HT1080 (cell line): ENCODE measurements around the gene SMIM32. TPM values are rescaled to one million over a fixed set of nuclear protein-coding genes. Genes with fewer than 3 reads are reported as not detected.

Experiments used
- DNase-seq: peaks from one replicate; pipeline ENCODE4 v3.0.0-alpha.2; 2015; ENCODE audit warnings: low read depth
- total RNA-seq: library from RNA; depleted of rRNA; stranded (reverse); fragments of >200 nt; shearing (Covaris generic); gene quantifications from 2 replicates; pipeline ENCODE4 v1.2.3, GENCODE V29; 2014

SMIM32 gene
- total RNA-seq, 1 experiment from 2014 or later, result not detected

DNA sequence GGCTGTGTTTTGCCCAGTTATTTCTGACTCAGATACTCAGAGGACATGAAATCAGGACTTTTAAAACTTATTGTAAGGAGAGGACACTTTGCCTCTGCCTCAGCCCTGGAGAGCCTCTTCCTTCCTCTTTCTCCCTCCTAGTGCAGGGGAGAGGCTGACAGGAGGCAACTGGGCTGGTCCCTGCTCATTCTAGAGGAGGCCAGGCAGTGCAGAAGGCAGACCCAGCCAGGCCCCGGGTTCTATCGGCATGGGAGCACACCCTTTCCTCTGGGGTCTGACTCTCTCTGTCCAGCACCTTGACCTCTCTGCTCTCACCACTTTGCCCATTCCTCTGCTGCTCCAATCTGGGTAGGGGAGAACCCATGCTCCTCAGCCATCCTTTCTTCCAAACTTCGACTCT lies 16.0 kb upstream of the SMIM32 start:
- DNase-seq, result no peak

DNA sequence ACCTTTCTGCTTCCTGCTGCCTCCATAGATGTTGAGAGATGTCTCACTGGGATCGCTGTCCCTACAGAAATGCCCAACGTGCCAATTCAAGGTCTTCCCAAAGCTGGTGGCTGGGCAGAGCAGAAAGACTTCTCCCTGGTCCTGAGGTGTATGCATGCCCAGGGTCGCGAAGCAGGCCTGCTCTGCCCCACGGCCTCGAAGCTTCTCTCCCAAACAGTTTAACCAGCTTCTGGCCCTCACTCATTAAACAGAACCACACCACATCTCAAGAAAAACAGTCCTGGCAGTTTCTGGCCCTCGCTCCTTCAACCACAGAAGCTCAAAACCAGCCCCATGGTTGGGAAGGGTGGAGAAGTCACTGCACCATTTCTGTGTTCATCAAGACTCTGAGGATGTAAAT lies 14.7 kb upstream of the SMIM32 start:
- no peak for DNase-seq

DNA sequence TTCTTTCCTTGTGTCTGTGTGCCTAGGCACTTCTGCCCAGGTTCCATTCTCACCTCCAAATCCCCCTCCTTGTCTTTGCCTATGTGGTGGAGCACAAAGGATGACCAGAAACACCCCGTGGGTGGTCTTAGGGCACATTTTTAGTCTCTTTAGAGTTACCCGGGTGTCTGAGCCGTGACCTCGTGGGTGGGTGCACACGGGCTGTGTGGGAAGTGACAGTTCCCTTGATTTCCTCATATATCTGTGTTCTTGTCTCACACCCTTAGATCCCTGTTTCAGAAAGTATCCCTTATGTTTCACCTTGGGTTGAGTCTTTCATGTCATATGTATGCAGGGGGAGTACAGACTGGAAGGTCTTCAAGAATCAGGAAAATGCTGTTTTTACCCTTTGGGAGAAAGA lies 13.4 kb upstream of the SMIM32 start:
- DNase-seq, result no peak

DNA sequence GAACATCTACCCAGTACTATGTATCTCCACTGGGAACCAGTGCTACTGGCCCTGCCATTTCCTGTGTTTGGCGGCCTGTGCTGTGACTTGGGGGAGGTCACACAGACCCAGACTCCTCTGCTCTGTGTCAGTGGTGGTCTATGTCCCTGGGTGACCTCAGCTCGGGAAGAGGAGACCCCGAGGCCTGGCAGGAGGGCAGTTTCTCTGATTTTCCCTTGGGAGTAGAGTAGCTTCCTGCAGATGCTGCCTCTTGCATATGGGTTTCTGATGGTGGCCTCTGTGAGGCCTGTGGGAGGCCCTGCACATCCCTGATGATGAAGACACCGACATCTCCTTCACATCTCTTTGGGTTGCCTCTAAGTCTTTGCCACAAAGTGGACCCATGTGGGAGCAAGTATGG lies 13.0 kb upstream of the SMIM32 start:
- DNase-seq, result no peak

DNA sequence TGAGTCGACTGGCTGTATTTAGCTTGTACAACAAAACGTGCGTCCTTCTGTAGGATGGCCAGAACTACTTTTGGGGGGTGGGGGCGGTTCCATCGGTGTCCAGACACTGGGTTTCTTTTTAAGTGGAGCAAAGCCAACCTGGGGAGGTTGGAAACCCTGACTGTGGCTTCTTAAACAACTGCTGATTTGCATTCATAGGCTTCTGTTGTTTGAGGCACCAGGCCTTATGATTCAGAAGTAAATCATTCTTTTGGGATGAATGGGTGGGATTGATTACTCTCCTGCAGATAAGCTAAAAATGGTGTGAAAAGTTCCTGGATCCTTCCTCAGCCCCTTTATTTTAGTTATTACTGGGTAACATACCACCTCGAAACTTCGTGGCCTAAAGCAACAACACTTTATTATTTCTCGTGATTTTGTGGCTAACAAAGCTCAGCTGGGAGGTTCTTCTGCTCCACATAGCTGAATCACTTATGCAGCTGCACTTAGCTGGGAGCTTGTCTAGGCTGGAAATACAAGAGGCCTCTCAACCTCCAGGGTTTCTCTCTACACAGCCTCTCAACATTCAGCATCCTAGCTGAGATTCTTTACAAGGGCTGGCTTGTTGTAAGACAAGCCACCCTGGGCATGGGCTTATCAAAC lies 12.2 kb upstream of the SMIM32 start:
- no peak for DNase-seq

DNA sequence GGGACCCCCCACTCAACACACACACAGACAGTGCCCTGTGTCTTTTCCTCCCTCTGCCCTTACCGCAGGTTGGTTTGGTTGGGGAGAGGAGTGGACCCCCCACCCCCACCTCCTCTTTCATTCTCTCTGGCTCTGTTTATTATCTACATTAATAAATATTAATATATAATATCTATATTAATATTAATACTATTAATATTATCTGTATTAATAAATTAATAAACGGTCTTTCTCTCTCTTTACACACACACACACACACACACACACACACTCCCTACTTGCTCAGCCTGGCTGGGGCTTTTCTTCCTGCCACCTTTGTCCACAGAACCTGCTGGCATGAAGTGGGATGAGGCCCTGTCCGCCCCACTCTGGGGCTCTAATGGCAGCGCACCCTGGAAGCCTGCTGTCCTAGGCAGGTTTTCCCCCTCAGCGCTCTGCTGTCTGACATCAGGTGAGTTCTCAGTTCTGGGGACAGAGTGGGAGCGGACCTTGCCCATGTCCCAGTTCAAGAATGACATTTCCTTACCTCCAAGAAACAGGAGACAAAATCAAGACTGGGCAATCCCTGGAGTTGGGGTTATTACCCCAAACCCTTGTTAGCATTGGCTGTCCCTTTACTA lies 10.5 kb upstream of the SMIM32 start:
- DNase-seq, result no peak

DNA sequence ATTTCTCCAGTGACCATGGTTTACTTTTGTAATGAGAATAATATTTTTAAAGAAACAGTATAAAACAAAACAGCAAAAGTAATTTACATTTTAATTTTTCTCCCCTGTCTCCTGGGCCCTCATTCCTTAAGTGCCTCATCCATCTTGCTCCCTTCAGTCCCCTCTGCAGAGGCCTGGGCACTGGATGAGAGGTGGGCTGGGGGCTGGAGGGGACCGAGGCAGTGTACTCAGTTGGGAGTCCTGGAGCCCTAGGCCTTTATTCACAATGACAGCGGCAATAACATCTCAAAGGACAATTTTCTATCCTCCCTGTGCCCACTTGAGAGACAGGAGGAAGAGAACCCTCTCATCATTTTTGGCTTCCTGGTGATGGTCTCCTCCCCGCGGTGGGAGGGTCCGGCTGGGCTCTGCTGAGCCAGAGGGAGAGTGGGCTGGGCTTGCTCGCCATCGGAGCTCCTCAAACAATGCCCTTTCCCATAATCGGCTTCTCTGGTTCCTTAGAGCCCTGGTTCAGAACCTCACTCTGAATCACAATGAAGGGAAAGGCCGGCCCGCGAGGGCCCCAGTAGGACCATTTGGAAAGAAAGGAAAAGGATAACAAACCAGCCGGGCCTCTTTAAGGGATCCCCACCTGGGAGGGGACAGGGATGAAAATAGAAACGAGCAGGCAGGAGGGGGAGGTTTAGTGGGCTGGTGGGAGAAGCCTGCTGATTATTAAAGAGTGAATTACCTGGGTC lies 9.7 kb upstream of the SMIM32 start:
- DNase-seq, result no peak

DNA sequence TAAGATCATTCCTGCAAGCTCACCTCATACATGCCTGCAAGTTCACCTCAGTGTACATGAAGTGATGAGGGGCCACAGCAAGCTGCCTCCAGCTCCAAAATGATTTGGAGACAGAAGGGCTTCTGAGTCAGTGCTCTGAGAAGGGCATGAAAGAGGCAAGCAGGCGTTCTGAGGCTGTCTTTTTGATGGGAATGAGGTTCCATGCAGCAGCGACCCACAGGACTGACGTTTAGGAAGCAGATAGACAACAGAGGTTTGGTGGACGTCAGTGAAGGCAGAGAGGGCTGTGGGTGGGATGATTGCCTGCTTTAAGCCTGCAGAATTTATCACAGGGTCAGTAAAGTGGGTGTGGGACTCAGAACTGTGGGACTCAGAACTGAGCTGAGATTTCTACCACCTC lies 8.9 kb upstream of the SMIM32 start:
- DNase-seq, result no peak

DNA sequence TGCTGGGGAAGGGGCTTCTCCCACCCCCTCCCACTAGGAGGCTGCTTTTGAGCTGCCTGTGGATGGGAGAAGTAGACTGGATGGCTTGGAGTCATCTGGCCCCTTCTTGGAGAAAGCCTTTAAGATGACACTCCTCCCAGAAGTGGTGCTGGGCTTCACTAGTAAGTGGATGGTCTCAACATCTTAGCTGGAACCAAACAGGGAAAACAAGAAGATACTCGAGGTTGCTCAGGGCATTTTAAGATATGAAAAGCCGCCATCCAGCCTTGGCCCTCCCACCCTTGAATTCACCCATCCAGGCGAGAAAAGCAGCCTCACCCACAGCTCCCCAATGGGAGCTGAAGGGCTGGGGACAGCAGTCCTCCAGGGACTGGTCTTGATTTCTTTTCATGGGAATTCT lies 7.8 kb upstream of the SMIM32 start:
- no peak for DNase-seq

DNA sequence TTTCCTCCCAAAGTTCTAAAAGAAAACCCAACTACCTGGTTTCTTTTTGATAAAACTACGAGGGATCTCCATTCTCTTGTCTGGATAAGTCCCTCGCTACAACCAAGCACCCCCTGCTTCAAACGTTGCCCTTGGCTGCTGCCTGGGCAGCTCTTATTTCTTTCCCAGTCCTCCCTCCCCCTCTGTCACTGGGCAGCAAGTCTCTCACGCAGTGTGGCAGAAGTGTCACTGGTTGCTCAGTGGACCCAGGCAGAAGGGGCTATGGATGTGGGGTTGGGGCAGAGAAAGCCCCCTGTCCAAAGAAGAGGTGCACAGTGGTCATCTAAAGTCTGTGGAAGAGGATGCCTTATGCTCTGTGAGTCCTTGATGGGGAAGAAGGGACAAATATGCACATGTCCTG lies 7.2 kb upstream of the SMIM32 start:
- no peak for DNase-seq

DNA sequence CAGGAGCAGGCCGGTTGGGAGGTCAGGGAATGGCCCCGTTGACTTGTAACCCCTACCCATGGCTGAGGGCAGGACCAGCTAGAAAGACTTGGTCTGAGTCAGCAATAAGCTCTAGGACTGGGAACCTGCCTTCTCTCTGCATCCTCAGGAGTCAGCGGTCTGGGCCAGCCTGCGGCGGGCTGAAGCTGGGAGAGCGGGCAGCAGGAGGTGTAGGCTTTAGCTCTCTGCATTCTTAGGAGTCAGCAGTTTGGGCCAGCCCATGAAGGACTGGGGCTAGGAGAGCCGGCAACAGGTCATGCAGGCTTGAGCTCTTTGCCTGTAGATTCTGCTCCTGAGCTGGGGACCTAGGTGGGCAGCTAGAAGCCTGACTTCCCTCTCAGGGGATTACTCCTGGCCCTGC lies 6.4 kb upstream of the SMIM32 start:
- no peak for DNase-seq

DNA sequence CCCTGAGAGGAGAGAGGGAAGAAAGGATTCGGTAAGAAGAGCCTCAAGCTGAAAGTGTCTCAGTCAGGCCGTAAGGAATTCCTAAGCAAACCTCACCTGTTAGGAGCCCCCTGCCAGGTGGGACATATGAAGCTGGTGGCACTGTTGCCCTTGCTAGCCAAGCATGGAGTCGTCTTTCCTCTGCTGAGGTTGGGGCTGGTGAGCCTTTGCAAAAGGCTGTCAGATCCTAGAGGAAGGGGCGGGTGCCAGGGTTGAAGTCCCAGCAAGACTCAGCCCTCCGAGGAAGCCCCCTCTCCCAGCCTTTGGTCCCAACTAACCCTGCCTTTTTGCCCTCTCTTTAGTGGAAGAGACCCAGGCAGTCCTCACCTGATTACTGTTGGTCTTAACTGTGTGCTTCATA lies 5.5 kb upstream of the SMIM32 start:
- DNase-seq, result no peak

DNA sequence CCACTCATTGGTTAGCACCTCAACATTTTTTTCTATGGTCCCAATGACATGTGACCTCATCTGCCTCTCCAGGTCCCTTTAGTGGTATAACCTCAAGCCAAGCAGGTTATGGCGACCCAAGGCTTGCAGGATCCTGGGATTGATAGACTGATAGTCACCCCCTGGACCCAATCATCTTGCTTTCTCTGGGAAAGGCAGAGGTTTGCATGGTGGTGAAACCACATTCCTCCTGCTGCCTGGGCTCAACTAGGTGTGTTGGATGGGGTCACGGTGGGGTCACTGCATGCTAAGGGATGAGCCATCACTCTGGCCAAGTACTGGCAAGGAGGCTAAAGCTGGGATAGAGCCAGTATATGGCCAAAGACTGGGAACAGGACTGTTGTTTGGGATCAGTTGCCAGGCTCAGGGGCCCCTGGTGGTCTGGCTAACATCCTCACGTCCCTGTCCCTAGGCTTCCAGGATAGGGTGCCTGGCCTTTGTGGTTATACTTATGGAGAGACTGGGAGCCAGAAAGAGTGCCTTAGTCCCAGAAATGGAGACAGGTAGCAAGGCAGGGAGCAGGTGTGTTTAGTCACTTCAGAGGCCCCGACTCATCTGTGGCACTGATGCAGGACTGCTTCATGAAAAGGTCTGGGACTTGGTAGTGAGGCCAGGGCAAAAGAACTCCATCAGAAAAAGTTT lies 4.6 kb upstream of the SMIM32 start:
- no peak for DNase-seq

DNA sequence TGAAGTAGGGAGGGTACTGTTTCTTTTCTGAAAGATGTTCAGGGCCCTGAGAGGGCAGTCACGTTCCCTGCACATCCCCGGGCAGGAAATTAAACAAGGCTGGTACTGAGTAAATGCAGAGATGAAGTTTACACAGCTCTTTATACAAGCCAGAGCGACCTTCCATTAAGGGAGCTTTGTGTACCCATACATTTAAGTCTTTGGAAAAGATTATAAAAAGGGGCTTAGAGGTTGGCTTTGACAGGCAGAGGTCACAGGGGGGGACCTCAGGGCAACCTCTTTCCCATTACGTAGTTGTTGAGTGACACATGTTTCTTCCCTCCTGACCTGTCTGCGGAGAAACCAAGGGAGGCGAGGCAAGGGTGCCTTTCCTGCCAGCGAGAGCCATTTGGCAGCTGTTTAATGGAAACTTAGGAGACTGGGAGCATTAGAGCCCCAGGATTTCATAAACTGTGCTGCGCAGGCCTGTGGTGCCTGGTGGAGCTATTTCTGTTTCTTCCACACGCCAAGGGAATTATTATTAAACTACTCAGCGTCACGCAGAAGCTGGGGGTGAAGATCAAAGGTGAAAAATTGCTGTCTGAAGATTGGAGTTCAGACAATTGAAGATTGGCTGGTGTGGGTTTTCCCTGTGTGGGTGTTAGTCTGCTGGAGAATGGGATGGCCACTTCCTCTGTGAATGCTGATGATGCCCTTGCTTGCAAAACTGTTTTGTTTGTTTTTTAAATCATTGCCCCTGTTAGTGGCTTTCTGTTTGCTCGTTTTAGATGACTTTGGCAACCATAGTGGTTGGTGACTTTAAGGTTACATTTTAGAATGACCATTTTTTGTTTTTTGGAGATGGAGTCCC lies 3.2 kb upstream of the SMIM32 start:
- no peak for DNase-seq

DNA sequence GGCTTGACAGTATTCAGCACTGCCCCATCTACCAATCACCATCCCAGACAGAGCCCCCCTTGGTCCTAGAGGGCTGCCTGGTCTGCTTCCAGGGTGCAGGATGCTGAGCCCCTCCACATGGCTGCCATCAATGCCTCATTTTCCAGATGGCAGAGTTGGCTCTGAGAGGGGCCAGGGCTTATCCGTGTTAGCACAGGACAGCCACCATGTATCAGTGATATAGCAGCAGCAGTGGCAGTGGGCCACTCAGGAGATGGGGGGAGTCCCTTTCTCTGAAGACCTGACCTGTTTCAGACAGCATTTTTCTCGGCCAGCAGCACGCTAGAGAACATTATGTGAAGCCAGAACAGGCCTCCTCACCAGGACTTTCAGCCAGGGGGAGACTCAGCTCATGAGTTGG lies 1.6 kb upstream of the SMIM32 start:
- no peak for DNase-seq

DNA sequence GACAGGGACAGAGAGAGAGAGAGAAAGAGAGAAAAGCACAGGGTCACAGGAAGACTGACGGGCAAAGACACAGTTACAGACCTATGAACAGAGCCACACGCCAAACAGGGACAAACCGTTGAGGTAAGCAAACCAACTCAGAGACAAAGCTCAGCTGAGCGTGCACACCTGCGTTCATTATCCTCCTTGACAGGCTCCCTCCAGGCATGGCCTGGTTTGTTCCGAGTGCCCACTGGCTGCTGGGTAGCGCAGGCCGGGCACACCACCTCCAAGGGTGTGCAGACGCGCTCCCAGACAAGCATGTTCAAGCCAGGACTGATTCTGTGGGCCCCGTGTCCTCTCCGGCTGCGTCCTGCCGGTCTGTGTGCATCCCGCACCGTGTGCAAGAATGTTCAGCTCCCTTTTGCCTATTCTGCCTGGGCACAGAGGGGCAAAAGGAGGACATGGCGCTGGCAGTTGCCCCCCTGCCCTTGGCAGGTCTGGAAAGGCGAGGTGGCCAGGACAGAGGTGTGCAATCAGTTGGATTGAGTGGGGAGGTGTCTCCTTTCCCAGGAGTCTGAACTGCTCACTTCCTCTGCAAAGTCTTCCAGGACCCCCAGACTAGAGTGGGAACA lies 467 bp upstream of the SMIM32 start:
- DNase-seq, result no peak

DNA sequence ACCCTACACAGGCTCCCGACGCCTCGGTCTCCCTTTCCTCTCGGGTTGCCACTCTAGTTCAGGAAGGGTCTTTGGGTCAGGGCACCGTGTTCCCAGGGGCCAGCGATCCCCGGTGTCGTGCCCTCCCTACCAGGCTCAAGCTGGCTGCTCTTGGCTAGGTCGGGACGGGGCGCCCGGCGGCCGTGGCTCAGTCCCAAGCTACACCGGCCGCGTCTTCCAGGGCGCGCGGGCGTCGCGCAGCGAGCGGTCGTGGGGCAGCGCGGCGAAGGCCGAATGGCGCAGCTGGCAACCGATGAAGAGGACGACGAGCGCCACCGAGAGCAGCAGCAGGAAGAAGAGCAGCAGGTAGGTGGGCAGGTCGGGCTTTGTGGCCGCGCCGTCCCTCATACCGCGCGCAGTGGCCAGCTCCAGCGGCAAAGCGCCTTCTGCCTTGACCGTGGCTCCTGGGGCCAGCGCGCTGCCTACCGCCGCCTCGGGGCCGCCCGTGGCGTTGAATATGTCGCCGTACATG lies 892 bp downstream of the SMIM32 start:
- DNase-seq, result no peak

DNA sequence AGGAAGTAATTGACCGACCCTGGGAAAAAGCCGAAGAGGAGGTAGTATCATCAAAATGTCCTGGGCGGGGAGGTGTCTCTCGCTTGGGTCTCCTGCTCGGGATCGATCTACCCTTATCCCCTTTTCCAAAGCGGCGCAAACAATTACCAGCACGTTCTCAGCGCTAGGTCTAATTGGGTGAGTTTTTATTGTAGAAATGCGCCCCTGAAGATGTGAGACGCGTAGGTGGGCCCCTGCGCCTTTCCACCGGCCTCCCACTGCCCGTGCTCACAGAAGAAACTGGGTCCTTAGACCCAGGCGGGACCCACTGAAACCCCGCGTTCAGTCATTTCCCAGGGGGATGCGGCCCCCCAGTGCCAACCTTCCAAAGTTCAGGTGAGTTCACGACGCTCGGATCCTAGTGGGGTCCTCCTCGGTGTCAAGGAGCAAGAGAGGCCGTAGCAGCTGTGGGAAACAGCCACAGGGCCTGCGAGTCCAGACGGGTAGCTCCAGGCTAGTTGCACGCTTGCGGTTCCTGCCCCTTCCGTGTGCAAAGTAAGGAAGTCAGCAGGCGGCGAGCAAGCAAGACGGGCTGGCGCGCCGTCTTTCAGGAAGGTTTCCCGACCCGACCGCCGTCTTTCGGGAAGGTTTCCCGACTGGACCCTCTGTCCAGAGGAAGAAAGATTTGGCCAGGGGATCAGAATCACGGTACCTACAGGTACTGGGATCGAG lies 1.5 kb downstream of the SMIM32 start:
- no peak for DNase-seq

DNA sequence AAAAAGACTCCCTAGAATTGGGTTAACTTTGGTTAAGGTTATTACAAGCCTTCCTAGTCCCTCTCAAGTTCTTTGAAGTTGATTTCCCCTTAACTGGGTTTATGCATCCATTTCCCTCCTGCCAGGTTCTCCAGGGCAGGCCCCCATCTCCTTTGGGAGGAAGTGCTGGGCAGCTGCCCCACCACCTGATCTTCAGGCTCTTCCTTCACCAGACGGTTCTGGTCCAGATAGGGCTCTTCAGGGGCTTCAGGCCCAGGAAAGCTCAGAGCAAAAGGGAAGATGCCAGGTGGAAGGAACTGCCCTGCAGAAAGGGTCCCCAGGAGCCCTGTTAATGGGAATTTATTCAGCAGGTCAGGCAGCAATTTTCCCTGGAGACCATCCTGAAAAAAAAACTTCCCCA lies 2.1 kb downstream of the SMIM32 start:
- DNase-seq, result no peak

DNA sequence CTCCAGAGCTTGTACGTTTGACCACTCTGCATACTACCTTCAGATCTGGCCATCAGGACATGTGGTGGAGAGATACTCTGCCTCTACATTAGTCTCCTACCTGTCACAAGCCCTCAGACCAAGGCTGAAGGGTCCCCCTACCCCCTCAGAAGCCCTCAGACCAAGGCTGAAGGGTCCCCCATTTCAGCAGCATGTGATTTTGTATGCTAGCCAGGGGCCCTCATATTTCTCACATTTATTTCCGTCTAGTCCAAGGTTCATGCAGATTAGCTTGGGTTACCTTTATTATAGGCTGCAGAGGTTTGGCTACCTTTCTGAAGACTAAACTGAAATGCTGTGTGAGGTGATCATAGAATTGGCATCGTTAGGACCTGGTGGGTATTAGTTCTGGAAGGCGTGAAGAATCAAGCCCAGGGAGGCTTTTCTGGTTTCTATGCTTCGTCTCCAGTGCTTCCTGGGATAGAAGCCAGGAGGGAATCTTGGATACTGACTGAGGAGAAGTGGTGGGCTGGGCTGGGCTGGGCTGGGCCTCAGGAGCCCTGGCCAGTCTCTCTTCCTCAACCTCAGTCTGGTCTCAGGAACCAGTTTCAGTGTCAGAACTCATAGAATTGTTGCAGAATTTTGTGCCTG lies 2.8 kb downstream of the SMIM32 start:
- DNase-seq, result no peak
